GM12878 (cell line): ENCODE results near the gene NEK8. TPM values are rescaled to one million over a fixed set of nuclear protein-coding genes. Genes with fewer than 3 reads are reported as not detected.

ENCODE experiments used
- ATAC-seq: fragments of 200-7000 bp; cut with Tn5 transposase; 3 replicates; pipeline ENCODE4 v1.9.1; 2020; ENCODE audit warnings: mild to moderate bottlenecking, moderate library complexity
- BruUV-seq: library from RNA; stranded (reverse); fragments of 400-500 nt; replicated peaks from 2 replicates; lab custom pipeline; 2021; lab: Mats Ljungman, UMichigan
- CTCF ChIA-PET: fragments of 300-600 bp; sonication (Branson Sonifier 250); formaldehyde crosslinking; extraction: SDS; loops from one replicate; lab custom pipeline; 2021; ENCODE audit warnings: inconsistent platforms; lab: Yijun Ruan, JAX
- POLR2A ChIA-PET: fragments of 350-600 bp; formaldehyde crosslinking; extraction: SDS; loops from one replicate; lab custom pipeline; 2021; ENCODE audit warnings: inconsistent platforms; lab: Charles Lee
- RAD21 ChIA-PET: fragments of 300-600 bp; sonication (Branson Sonifier 250); formaldehyde crosslinking; loops from one replicate; lab custom pipeline; 2023; ENCODE audit warnings: antibody characterized with exemption; ENCODE audit not compliant: unreplicated experiment; lab: Charles Lee
- SMC1A ChIA-PET: fragments of 300-600 bp; sonication (Branson Sonifier 250); formaldehyde crosslinking; loops from one replicate; lab custom pipeline; 2023; ENCODE audit not compliant: unreplicated experiment, uncharacterized antibody; lab: Charles Lee
- DNase-seq: peaks from one replicate; pipeline ENCODE4 v3.0.0-alpha.2; 2011; ENCODE audit warnings: low read depth, low spot score
- FAIRE-seq: peaks from 3 replicates; lab custom pipeline; 2011; peaks lifted over from hg19 to GRCh38; lab: Jason Lieb, UNC
- H2AFZ ChIP-seq: 2 replicates; pipeline ENCODE4 v1.6.0; 2011; ENCODE audit warnings: low read depth, low read length, control low read depth; ENCODE audit not compliant: control insufficient read depth
- H3K27ac ChIP-seq: 2 replicates; pipeline ENCODE4 v1.5.1; 2011; ENCODE audit warnings: control low read depth; ENCODE audit not compliant: control insufficient read depth, insufficient read depth
- H3K27me3 ChIP-seq, 2 experiments: replicated peaks in 1 of 2; 2 replicates each; pipeline versions ENCODE4 v1.6.0 to v1.6.1; 2011; ENCODE audit warnings: low read length in 1 of 2; ENCODE audit not compliant: control insufficient read depth in 2 of 2, insufficient read depth in 2 of 2
- H3K36me3 ChIP-seq, 2 experiments: 2 replicates each; pipeline ENCODE4 v1.5.1; 2011; ENCODE audit warnings: low read length in 1 of 2; ENCODE audit not compliant: control insufficient read depth in 2 of 2, insufficient read depth in 2 of 2
- H3K4me1 ChIP-seq: 2 replicates; pipeline ENCODE4 v1.6.1; 2011; ENCODE audit warnings: mild to moderate bottlenecking, low read length, moderate library complexity, mixed read lengths; ENCODE audit not compliant: control insufficient read depth, insufficient read depth
- H3K4me2 ChIP-seq: 2 replicates; pipeline ENCODE4 v1.6.0; 2011; ENCODE audit warnings: control low read depth; ENCODE audit not compliant: control insufficient read depth, insufficient read depth
- H3K4me3 ChIP-seq: fragments of 200-600 bp; sonication (generic); 2 replicates; pipeline ENCODE4 v1.5.1; 2016
- H3K79me2 ChIP-seq: 2 replicates; pipeline ENCODE4 v1.6.0; 2011; ENCODE audit warnings: low read length; ENCODE audit not compliant: control insufficient read depth, insufficient read depth
- H3K9ac ChIP-seq: 2 replicates; pipeline ENCODE4 v1.8.0; 2011; ENCODE audit warnings: low read length, control low read depth, mixed read lengths; ENCODE audit not compliant: control insufficient read depth, insufficient read depth
- H3K9me3 ChIP-seq: replicated peaks from 3 replicates; pipeline ENCODE4 v1.5.1; 2011; ENCODE audit warnings: mild to moderate bottlenecking, low read length; ENCODE audit not compliant: control insufficient read depth, insufficient read depth
- H4K20me1 ChIP-seq: 2 replicates; pipeline ENCODE4 v1.6.0; 2011; ENCODE audit not compliant: control insufficient read depth, insufficient read depth
- HDGF ChIP-seq: fragments of 450-650 bp; IDR thresholded peaks from 2 replicates; pipeline ENCODE4 v1.6.1; 2016; ENCODE audit warnings: antibody characterized with exemption
- KLF5 ChIP-seq: fragments of 450-650 bp; IDR thresholded peaks from 2 replicates; pipeline ENCODE4 v1.6.1; 2014; ENCODE audit warnings: mild to moderate bottlenecking; ENCODE audit not compliant: partially characterized antibody
- MYC ChIP-seq: IDR thresholded peaks from 2 replicates; pipeline ENCODE4 v1.6.1; 2011; ENCODE audit warnings: mild to moderate bottlenecking, low read length, moderate library complexity, inconsistent platforms; ENCODE audit not compliant: insufficient read depth, insufficient replicate concordance, insufficient read length, severe bottlenecking
- NBN ChIP-seq: fragments of 450-650 bp; IDR thresholded peaks from 2 replicates; pipeline ENCODE4 v1.6.1; 2016
- NKRF ChIP-seq: fragments of 450-650 bp; conservative IDR thresholded peaks from 2 replicates; pipeline ENCODE4 v1.6.1; 2017; ENCODE audit warnings: mild to moderate bottlenecking, moderate library complexity
- PAX5 ChIP-seq: IDR thresholded peaks from 2 replicates; pipeline ENCODE4 v1.6.1; 2011; ENCODE audit warnings: low read depth, low read length, borderline replicate concordance
- RB1 ChIP-seq: fragments of 450-650 bp; formaldehyde crosslinking; IDR thresholded peaks from 2 replicates; pipeline ENCODE4 v1.6.1; 2017; ENCODE audit warnings: mild to moderate bottlenecking, borderline replicate concordance
- RELA ChIP-seq: fragments of 450-650 bp; IDR thresholded peaks from 2 replicates; pipeline ENCODE4 v1.8.0; 2014; ENCODE audit warnings: borderline replicate concordance; ENCODE audit not compliant: partially characterized antibody
- SMAD5 ChIP-seq: IDR thresholded peaks from 2 replicates; pipeline ENCODE4 v1.6.1; 2016; ENCODE audit warnings: antibody characterized with exemption, low read depth
- TARDBP ChIP-seq: IDR thresholded peaks from 2 replicates; pipeline ENCODE4 v1.6.1; 2016; ENCODE audit warnings: borderline replicate concordance
- USF2 ChIP-seq: IDR thresholded peaks from 2 replicates; pipeline ENCODE4 v1.6.1; 2011; ENCODE audit warnings: low read depth, low read length, improper control_type of control experiment, borderline replicate concordance
- ZBED1 ChIP-seq: IDR thresholded peaks from 2 replicates; pipeline ENCODE4 v1.6.1; 2016; ENCODE audit warnings: borderline replicate concordance
- WGBS: methylation state at CpG from one replicate; pipeline ENCODE4 v1.1.6; 2016; ENCODE audit warnings: low lambda C conversion rate; ENCODE audit not compliant: insufficient replicate concordance, insufficient coverage; ENCODE audit errors: missing lambda C conversion rate; 5-methylcytosine and 5-hydroxymethylcytosine counted together
- in situ Hi-C: fragments of 300-500 bp; cut with MboI; formaldehyde crosslinking; loops from 9 replicates; pipeline ENCODE4 v1.14.3; 2018; ENCODE audit warnings: mixed read lengths
- intact Hi-C: fragments of 100-400 bp; cut with micrococcal nuclease; formaldehyde crosslinking; loops from one replicate; pipeline ENCODE4 v1.14.2; 2022; ENCODE audit not compliant: unreplicated experiment
- polyA plus RNA-seq, 11 experiments: library from polyadenylated mRNA; depleted of rRNA in 4 of 11; unstranded in 6 of 11; stranded (reverse) in 5 of 11; fragments of >200 nt; fragmentation: Nextera tagmentation in 4 of 11; fragmentation: Illumina TruSeq in 1 of 11; extraction: Ambion mirVana in 4 of 11; extraction: Trizol in 1 of 11; gene quantifications; 1 replicate in 1 of 11; 2 replicates in 10 of 11; pipeline versions ENCODE4 v1.2.1 to v1.2.3, GENCODE V29; 2011 to 2016; ENCODE audit warnings: inconsistent platforms in 2 of 11, missing spikeins in 2 of 11, low read depth in 1 of 11
- total RNA-seq, 4 experiments: library from RNA; depleted of rRNA in 3 of 4; stranded (reverse); fragments of >200 nt in 3 of 4; fragmentation: Illumina TruSeq in 1 of 4; extraction: Trizol in 1 of 4; gene quantifications; 2 replicates each; pipeline versions ENCODE4 v1.2.1 to v1.2.3, GENCODE V29; 2013 to 2021
- TF ChIP-seq, protein P1 (sequence below): fragments of 450-650 bp; formaldehyde crosslinking; IDR thresholded peaks from 2 replicates; pipeline ENCODE4 v1.4.0; 2022; ENCODE audit warnings: mild to moderate bottlenecking, moderate library complexity

The NEK8 gene
- total and polyA plus RNA-seq, 10 of the 15 experiments (the other 5 are each of a cell fraction or from before 2014, with no cell fraction given) = 2.3 to 14.3 (median 9.4) TPM

DNA sequence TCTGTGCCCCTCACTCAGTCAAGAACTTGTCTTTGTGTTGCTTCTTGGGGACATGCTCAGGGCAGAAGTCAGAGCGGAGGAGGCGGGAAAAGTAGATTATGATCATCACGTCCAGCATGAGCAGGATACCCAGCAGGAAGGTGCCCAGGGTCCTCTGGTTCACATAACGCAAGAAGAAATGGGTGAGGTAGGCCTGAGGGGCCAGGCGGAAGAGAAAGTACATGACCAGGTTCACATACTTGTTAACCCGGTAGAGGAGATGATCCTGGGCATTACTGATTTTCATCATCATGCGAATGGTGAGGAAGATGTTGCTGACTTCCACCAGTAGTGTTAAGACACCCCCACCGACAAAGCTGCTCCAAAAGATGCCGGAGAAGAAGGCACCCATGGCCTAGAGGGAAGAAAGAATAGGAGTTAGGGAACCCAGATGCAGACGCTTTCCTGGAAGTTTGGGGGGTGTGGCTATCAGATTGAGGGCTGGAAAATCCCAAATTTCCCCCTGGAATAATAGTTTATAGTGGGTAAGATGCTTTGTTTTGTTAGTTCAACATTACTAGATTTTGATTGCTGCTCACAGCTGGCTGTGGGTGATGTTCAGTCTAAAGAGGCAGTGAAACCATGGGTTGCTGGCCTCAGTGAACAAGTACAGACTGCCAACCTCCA lies 4.0 kb upstream of the NEK8 start:
- Histone ChIP-seq H3K4me3 (peak overlapping the region; percentile 72; the same call in 1 of the 2 replicates), H3K9ac (no peak overlapping the region), H4K20me1 (no peaks in the 10 kb centered on the region), H3K9me3 (no peaks in the 10 kb centered on the region), H3K27me3 (no peaks in the 10 kb centered on the region), H3K4me2 (peak overlapping the region; percentile 82), H3K4me1 (peaks cover 23% of the 10 kb centered on the region), H3K36me3 (peaks cover 12 to 20% of the 10 kb centered on the region in 2 experiments; a peak in 3 of 4 replicates), H2AFZ (no peak overlapping the region), H3K27ac (0 out of 2 replicates have a peak overlapping the region, but pooled peaks have one; percentile 4), H3K79me2 (peaks cover 42% of the 10 kb centered on the region)
- in situ Hi-C loops (loop anchor here (25.0 kb wide), 1 partner anchor 1262 kb away; the partner anchor contains the start of gene KSR1), intact Hi-C loops (loop anchor here (5.0 to 10.0 kb wide), 2 partner anchors 118 to 390 kb away; partner anchors contain the start of gene FAM222B)
- ChIA-PET CTCF (interaction anchor here (1.0 to 12.6 kb wide), 4 partner anchors 24 to 241 kb away, joined by 3 to 394 read pairs (median 92); partner anchors contain the start of gene BLTP2), SMC1A (interaction anchor here (0.7 to 11.3 kb wide), 8 partner anchors 9 to 1423 kb away, joined by 3 to 326 read pairs (median 3); partner anchors contain the start of genes BLTP2, PROCA1 and TRAF4), POLR2A (interaction anchor here (0.9 to 17.2 kb wide), 4 partner anchors 12 to 79 kb away, joined by 3 to 485 read pairs (median 18); partner anchors contain the start of genes BLTP2, PROCA1 and TRAF4), RAD21 (interaction anchor here (1.0 to 6.8 kb wide), 8 partner anchors 11 to 229 kb away, joined by 3 to 375 read pairs (median 5); partner anchors contain the start of genes BLTP2, FLOT2, PROCA1 and TRAF4)
- ATAC-seq (no peak; the same call in 2 of the 3 replicates), DNase-seq (no peak), FAIRE-seq (no peak)
- TF ChIP-seq PAX5 = no peak
- no peak for TF ChIP-seq KLF5
- no peak for TF ChIP-seq USF2
- no peak for TF ChIP-seq TARDBP
- peak; percentile 9; the same call in 1 of the 2 replicates for TF ChIP-seq ZBED1
- TF ChIP-seq, protein P1, sequence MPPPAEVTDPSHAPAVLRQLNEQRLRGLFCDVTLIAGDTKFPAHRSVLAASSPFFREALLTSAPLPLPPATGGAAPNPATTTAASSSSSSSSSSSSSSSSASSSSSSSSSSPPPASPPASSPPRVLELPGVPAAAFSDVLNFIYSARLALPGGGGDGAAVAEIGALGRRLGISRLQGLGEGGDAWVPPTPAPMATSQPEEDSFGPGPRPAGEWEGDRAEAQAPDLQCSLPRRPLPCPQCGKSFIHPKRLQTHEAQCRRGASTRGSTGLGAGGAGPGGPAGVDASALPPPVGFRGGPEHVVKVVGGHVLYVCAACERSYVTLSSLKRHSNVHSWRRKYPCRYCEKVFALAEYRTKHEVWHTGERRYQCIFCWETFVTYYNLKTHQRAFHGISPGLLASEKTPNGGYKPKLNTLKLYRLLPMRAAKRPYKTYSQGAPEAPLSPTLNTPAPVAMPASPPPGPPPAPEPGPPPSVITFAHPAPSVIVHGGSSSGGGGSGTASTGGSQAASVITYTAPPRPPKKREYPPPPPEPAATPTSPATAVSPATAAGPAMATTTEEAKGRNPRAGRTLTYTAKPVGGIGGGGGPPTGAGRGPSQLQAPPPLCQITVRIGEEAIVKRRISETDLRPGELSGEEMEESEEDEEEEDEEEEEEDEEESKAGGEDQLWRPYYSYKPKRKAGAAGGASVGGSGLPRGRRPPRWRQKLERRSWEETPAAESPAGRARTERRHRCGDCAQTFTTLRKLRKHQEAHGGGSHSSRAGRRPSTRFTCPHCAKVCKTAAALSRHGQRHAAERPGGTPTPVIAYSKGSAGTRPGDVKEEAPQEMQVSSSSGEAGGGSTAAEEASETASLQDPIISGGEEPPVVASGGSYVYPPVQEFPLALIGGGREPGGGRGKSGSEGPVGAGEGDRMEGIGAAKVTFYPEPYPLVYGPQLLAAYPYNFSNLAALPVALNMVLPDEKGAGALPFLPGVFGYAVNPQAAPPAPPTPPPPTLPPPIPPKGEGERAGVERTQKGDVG = no peak
- no peak for TF ChIP-seq RELA
- 0 out of 2 replicates have a peak, but pooled peaks have one; percentile 34 for TF ChIP-seq RB1
- TF ChIP-seq HDGF = 0 out of 2 replicates have a peak, but pooled peaks have one; percentile 19
- TF ChIP-seq MYC = no peak
- peak; percentile 70 for TF ChIP-seq SMAD5
- TF ChIP-seq NBN = no peak
- TF ChIP-seq NKRF = no peak
- TSS peak; percentile 56 for BruUV-seq
- 29% methylated on average over 10 of the region's 10 CpGs for WGBS
